Measurements from ENCODE around the gene PEX10.

The PEX10 gene

GRCh38 chr1:2375246-2375922, 37.0 kb downstream of the PEX10 start:
- no peak for DNase-seq (ENCODE audit: low read depth, low spot score)

- no peak for DNase-seq (ENCODE audit: low read depth, low spot score)
Observed at GRCh38 chr1:2374252-2375155, 37.9 kb downstream of the PEX10 start.

GRCh38 chr1:2373551-2374251, 38.7 kb downstream of the PEX10 start:
- no peak for DNase-seq (ENCODE audit: low read depth, low spot score)

- no peak for DNase-seq (ENCODE audit: low read depth, low spot score)
Observed at GRCh38 chr1:2372551-2373490, 39.5 kb downstream of the PEX10 start.

GRCh38 chr1:2368053-2368744, 44.2 kb downstream of the PEX10 start:
- DNase-seq (ENCODE audit: low read depth, low spot score) = no peak

- DNase-seq (ENCODE audit: low read depth, low spot score) = no peak
Observed at GRCh38 chr1:2363847-2364513, 48.4 kb downstream of the PEX10 start.

GRCh38 chr1:2360588-2361364, 51.6 kb downstream of the PEX10 start:
- no peak for DNase-seq (ENCODE audit: low read depth, low spot score)

GRCh38 chr1:2358651-2359640, 53.4 kb downstream of the PEX10 start:
- DNase-seq (ENCODE audit: low read depth, low spot score) = no peak

GRCh38 chr1:2358072-2358471, 54.3 kb downstream of the PEX10 start:
- DNase-seq (ENCODE audit: low read depth, low spot score) = no peak

GRCh38 chr1:2356911-2357845, 55.2 kb downstream of the PEX10 start:
- no peak for DNase-seq (ENCODE audit: low read depth, low spot score)

GRCh38 chr1:2356401-2356800, 56.0 kb downstream of the PEX10 start:
- DNase-seq (ENCODE audit: low read depth, low spot score) = no peak

- DNase-seq (ENCODE audit: low read depth, low spot score) = no peak
Observed at GRCh38 chr1:2355373-2356261, 56.7 kb downstream of the PEX10 start.

- no peak for DNase-seq (ENCODE audit: low read depth, low spot score)
Observed at GRCh38 chr1:2354511-2355372, 57.6 kb downstream of the PEX10 start.

All from iPS DF 19.7 (cell line).